HK-2 (cell line): ENCODE results near the gene PDLIM5.

Experiments
- DNase-seq: peaks from one replicate; pipeline ENCODE4 v3.0.0-alpha.2; 2018; ENCODE audit not compliant: unreplicated experiment

PDLIM5 gene

DNA sequence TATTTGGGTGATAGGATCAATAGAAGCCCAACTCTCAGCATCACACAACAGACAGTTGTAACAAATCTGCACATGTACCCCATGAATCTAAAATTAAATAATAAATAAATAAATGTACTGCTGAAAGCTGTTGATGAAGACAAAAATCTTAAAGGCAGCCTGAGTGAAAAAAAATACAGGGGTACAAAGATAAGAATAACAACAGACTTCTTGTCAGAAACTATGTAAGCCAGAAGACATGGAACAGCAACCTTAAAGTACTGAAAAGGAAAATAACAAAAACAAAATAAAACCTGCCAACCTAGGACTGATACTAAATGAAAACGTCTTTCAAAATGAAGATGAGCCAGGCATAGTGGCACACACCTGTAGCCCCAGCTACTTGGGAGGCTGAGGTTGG lies 25.0 kb upstream of the PDLIM5 start:
- DNase-seq: no peak

DNA sequence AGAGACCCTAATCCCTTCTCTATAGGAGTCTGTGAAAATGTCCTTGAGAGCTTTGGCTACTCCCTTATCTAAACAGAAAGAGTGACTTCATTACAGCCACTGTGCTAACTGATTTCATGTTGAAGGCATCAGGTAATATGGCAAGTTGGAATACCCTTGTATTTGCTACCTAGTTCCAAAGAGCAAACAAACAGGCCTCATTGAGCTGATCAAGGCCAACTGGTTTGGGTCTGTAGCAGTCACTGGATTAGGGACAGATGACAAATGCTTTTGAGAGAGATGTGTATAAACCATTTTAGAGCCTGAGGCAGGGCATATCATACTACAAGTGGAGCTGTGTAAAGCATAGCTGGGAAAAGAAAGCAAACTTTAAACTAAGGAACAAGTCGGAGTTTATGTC lies 22.9 kb upstream of the PDLIM5 start:
- DNase-seq: no peak

DNA sequence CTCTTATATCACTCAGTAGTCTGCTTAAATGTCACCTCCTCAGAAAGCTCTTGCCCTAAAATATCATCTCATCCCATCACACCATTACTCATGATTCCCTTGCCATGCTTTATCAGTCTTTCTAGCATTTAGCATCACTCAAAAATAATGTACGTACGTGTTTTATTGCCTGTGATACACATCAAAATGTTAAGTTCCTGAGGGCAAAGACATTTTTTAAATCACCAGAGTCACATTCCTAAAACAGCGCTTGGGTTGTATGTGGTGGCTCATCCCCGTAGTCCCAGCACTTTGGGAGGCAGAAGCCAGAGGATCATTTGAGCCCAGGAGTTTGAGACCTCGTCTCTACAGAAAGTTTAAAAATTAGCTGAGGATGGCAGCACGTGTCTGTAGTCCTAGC lies 21.3 kb upstream of the PDLIM5 start:
- no peak for DNase-seq

DNA sequence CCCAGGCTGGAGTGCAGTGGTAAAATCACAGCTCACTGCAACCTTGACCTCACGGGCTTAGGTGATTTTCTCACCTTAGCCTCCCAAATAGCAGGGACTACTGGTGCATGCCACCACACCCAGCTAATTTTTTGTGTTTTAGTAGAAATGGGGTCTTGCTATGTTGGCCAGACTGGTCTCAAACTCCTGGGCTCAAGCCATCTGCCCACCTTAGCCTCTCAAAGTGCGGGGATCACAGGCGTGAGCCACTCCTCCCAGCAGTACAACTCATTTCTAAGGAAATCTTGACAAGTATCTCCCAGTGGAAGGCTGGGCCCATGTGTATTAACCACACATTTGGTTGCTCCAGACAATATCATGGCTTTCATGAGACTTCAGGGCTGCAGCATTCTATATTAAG lies 20.4 kb upstream of the PDLIM5 start:
- DNase-seq: no peak

DNA sequence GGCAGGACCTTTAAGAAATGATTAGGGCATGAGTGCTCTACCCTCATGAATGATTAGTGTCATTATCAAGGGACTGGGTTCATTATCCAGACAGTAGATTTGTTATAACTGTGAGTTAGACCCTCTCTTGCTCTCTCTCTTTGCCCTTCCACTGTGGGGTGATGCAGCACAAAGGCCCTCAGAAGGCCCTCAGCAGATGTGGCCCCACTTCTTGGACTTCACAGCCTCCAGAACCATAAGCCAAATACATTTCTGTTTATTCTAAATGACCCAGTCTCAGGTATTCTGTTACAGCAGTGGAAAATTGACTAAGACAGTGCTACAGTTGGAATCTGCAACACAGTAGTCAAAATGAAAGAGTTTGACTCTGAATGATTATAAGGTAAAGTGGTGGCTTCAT lies 17.2 kb upstream of the PDLIM5 start:
- no peak for DNase-seq

DNA sequence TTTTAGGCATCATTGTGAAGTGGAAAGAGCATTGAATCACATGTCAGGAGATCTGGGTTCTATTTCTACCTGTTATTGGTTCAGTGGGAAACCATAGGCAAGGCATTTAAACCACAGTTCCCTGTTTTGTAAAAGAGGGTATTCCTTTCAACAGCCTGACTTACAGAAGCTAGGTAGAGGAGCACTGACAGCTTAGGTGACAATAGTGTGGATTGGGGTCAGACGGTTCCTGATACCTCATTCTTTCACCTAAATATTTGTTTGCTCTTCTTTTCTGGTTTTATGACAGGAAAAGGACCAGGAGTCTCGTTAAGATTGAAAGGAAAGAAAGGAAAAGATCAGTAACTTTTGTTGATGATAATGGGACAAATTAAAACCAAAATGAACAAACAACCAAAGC lies 15.9 kb upstream of the PDLIM5 start:
- DNase-seq: no peak

DNA sequence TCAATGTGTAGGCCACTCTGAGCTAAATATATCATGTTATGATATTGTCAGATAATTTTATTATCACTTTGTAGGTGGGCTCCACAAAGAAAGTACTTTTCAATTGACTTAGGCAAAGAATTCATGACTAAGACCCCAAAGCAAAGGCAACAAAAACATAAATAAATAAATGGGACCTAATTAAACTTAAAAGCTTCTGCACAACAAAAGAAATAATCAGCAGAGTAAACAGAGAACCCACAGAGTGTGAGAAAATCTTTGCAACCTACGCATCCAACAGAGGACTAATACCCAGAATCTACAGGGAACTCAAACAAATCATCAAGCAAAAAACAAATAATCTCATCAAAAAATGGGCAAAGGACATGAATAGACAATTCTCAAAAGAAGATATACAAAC lies 15.2 kb upstream of the PDLIM5 start:
- no peak for DNase-seq

DNA sequence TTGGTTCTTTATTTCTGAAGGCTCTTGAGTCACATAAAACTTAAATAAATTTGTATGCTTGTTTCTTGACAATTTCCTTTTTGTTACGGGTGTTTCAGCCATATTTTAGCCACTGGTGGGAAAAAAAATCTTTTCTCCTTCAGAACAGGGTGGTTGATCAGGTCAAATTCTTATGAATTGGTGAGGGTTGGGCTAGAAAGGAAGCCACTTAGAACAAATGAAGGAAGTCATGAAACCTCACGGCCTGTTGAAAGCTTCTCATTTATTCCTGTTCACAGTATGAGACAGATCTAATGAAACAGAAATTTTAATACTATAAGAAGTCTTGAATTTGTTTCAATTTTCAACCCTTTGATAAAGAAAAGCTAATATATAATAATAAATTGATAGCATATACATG lies 12.1 kb upstream of the PDLIM5 start:
- DNase-seq: no peak

DNA sequence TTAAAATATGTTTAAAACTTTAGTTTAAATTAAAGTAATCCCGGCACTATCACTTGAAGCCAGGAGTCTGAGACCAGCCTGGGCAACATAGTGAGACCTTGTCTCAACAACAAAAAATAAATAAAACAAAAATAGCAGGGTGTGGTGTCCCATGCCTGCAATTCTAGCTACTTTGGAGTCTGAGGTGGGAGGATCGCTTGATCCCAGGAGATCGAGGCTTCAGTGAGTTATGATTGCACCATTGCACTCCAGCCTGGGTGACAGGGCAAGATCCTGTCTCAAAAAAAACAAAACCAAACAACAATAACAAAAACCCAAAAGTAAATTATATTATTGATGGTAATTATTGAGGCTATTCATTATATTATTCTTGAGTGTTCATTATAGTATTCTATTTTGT lies 9.9 kb upstream of the PDLIM5 start:
- DNase-seq: no peak

DNA sequence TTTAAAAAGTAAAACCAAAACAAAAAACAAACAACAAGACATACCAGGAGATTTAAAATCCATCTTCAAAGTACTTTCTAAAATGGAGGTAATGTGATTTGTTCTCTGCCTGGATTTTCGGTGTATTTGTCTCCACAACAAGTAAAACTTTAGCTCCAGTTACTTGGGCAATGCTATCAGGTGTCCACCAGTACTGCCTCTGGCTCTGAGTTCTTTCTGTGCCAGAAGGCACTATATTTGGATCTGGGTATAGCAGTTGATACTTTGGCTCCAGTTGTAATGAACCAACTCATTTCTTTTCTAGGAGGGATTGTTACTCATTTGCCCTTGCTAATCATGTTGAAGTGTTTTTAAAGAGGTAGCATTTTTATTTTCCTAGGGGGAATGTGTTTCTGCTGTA lies 9.5 kb upstream of the PDLIM5 start:
- no peak for DNase-seq

DNA sequence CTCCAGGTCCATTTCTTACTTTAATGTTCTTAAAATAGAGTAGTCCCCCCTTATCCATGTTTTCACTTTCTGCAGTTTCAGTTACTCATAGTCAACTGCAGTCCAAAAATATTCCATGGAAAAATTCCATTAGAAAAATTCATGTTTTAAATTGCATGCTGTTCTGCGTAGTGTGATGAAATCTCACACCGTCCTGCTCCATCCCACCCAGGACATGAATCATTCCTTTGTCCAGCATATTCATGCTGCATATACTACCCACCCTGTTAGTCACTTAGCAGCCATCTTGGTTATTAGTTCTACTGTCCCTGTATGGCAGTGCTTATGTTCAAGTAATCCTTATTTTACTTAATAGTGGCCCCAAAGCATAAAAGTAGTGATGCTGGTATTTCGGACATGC lies 5.4 kb upstream of the PDLIM5 start:
- no peak for DNase-seq

DNA sequence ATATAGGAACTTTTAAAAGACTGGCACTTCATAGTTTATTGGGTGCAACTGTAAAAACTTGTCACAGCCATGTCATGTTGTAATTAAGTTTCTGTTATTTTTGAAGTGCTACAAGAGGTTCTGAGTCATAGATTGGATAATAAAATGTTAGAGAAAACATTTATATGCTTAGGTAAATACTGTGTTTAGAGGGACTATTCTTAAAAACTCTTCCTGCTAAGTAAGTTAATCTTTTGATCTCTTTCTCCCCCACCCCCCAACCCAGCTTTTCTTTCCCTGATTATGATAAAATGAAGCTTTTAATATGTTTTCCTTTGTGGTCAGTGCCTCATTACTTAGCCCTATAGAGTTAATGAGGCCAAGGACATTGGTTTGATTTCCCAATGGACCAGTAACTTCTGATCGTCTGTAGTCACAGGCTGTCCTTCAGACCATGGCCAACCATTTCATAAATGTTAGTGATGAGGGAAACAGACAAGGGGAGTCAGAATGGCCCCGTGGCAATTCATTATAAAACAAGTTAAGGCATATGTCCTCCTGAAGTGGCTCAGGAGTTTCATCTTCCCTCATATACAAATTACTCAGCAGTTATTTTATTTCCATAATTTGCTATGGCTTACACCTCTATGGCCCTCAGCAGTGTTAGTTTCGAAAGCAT lies 3.9 kb upstream of the PDLIM5 start:
- no peak for DNase-seq

DNA sequence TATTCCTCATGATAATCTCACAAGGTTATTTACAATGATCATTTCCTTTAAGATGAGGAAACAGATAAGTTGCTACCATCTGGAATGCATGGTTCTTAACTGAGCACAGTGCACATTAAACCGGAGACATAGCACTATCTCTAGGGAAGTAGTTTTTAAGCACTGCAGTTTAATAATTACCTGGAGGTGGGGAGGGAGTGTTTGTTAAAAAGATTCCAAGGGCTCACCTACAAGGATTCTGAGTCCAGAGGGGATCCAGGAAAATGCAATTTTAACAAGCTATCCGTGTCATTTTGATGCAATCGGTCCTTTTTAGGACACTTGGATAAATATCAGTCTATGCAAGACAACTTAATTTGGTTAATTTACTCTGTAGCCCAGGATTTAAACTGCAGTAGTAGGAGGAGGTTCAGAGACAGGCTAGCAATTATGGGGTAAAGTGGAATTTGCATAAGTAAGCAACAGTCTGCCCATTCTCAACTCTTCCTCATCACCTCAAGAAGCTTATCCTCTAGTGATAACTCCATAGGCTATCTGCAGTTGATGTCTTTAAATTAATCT lies 2.8 kb upstream of the PDLIM5 start:
- no peak for DNase-seq

DNA sequence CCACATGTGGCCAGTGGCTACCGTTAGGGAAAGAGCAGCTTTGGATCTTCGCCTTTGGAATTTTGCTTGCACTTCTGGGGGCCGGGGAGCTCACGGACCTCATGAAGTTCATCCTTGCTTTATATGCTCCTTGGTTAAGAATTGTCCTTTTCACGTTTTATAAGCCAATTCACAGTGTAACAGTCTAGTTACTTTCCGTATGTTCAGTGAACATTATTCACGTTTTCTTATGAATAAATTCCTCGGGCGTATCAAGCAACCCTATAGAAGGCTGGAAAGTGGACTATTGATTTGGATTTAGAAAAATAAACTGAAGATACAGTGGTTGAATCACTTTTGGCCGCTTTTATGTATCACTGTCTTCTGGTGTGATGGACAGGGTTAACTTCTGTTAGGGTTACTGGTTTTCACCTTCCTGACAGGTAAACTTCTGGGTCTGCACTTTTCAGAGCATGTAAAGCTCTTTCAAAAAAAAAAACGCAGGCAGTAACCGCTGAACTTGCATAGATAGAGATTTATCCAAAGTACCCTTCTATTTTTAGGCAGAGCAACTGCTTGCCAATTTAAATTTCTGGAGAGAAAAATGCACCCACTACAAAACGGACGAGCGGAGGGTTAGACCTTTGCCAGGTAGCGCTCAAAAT lies 569 bp upstream of the PDLIM5 start:
- DNase-seq: no peak

DNA sequence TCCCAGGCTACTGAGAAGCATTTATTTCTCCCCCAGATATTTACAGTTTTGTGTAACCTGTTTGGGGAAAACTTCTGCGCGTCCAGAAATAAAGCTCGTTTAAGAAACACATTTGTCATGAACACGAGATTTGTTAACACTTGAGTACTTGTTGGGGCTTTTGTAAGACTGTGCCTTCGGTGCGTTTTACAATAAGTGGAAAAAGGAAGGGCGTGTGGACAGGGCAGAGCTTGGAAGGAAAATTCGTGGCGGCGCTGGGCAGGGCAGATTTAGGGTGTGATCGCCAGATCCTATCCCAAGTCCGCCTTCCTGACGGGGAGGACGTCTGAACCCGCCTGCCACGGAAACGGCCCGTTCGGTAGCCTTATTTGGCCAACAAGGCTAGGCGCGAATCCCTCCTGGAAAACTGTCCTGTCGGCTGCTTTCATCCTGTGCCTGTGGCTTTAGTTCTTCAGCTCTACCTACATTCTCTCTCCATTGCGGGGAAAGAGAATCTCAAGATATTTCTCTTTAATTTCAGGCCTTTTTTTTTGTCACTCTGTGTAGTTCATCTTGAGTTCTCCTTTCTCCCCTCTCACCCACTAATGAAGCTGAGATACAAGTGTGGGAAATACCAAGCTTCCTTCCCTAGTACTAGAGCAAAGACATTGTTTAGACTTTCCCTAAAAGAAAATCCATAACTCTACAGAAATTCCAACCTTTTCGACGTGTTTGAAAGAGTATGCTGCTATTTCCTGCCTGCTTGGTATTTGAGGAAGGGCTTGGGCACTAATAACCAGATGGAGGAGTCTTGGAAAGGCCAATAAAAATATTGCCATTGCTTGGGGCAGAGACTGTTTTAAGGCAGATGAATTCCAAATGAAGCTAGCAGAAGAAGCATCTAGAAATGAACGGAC lies 982 bp downstream of the PDLIM5 start:
- peak; percentile 87 for DNase-seq

DNA sequence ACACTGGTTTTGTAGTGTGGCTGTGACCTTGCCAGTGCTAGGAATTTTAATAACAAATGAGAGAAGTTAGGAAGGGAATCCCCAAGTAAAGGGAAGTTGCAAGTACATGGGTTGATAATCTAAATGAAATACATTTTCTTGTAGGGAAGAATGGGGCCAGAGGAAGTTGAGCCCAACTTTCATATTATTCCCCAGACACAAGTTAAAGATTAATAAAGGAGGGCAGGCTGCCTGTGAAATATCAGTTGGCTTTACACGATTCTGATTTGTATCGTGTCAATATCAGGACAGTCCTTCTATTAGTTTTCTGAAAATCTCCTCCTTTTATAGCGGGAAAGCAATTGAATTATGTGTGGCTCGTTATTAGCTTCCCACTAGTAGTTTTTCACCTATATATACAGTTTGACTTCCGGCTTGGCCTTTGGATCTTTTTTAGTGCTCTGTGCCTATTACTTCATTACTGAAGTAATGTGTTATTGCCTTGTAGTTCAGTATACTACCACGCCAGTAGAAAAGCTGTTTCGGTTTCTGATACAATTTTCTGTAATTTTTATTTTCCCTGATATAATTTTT lies 1.7 kb downstream of the PDLIM5 start:
- DNase-seq: no peak

DNA sequence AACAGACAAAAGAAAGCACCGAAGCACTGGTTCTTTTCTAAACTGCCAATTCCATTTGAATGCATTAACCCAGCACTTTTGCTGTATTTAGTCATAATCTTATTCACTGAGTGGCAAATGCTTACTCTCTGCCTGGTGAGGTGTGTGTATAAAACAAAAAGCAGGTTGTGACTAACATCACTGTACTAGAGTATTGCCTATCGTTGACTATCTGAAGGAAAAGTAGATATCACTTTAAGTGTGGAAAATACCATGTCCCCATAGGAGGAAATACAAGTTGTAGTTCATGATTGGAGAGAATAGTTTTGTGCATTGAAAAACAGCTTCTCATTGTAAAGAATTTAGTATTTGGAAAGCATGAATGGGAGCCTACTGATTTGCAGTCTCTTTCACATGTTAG lies 2.7 kb downstream of the PDLIM5 start:
- no peak for DNase-seq

DNA sequence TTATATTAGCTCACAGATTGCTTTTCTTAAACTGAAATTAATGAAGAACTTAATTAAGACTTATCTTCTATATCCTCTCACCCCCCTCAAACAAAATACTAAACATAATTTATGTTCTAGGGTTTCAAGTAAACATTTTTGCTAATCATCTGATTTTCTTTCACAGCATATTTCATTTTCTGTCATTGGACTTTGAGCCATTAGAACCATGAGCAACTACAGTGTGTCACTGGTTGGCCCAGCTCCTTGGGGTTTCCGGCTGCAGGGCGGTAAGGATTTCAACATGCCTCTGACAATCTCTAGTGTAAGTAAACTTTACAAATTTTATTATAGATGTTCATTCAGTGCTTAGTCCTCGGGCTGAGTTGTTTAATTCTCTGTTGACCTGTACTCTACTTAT lies 3.3 kb downstream of the PDLIM5 start:
- DNase-seq: no peak

DNA sequence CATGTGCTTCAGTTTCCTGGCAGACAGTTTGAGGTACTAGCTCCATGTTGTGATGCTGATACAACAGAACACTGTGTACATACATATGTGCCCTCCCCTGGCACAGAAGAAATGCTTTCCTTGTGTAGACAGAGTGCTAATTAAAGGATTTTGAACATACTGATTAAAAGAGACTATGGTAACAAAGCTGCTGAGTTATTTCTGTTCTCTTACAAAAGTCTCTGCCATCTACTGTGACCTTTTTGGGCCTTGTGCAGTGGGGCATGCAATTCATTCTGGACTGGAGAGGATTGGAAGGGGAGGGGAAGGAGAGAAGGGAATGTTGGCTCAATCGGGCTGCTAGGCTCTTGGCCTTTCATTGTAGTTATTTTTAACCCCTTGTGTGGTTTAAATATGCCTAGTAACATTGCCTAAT lies 6.0 kb downstream of the PDLIM5 start:
- DNase-seq: no peak

DNA sequence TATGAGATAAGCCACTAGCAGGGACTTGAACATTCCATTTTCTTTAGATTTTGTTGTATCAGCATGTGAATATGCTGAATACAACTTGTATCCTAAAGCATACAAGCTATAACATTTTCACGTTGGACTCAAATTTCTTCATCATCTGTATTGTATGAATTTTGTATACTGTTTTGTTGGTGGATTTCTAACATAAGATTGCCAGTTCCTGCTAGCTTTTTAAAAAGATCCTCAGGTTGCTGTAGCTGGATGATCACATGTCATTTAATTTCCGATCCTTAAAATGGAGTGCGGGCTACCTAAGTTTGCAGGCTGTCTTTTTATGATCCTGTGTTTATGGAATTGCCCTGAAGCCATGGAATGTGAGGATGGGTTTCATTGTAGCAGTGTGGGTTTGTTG lies 6.9 kb downstream of the PDLIM5 start:
- DNase-seq: no peak

DNA sequence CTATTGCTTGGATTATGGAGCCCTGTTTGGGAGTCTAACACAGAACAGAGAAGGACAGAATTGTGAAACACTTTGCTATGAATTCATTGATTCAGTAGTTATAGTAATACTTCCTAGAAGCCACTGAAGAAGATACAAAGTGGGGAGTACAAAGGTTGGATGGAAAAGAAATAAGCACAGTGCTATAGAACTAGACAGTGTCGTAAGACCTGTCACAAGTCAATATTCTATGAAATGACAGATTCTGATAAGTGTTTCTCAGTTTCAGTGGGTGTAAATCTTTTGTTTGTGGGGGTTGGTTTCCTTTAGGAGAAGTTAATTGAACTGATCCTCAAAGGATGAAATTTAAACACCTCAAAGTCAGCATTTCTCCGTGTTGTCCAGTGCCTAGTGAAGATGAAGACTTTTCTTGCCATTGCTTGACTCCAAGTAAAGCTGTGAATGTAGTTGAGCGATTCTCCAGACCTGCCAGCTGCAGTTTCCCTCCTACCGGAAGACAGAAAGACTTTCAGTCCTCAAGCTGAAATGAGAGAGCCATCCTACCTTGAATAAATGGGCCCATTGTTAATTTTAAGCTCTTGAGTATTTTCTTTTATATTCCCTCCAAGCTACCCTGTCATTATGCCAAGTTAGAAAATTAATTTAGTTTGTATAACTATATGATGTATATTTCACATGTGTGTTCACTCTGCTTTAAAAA lies 7.9 kb downstream of the PDLIM5 start:
- DNase-seq: no peak

DNA sequence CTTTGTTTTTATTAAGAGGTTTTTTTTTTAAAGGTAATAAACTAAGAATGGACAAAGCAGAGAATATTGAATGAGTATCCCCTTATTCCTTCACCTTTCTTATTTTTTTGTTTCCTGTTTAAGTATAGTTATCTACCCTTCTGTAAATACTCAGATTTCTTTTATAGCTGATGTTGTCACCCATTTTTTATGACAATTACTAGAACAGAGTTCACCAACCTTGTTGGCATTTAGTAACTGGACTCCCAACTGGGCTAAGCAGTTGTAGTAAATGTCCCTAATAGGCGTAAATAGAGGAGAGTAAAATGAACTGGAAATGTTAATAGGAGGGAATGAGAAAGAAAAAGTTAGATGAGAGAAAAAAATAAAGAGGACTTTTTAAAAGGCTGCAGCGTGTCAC lies 9.8 kb downstream of the PDLIM5 start:
- DNase-seq: no peak
